ENCODE measurements around the gene HAGH. TPM values are rescaled to one million over a fixed set of nuclear protein-coding genes. Genes with fewer than 3 reads are reported as not detected.

Gene HAGH
- total and polyA plus RNA-seq, 10 of the 15 experiments (the other 5 are each of a cell fraction or from before 2014, with no cell fraction given): 2.0 to 50.1 (median 22.4) TPM

DNA sequence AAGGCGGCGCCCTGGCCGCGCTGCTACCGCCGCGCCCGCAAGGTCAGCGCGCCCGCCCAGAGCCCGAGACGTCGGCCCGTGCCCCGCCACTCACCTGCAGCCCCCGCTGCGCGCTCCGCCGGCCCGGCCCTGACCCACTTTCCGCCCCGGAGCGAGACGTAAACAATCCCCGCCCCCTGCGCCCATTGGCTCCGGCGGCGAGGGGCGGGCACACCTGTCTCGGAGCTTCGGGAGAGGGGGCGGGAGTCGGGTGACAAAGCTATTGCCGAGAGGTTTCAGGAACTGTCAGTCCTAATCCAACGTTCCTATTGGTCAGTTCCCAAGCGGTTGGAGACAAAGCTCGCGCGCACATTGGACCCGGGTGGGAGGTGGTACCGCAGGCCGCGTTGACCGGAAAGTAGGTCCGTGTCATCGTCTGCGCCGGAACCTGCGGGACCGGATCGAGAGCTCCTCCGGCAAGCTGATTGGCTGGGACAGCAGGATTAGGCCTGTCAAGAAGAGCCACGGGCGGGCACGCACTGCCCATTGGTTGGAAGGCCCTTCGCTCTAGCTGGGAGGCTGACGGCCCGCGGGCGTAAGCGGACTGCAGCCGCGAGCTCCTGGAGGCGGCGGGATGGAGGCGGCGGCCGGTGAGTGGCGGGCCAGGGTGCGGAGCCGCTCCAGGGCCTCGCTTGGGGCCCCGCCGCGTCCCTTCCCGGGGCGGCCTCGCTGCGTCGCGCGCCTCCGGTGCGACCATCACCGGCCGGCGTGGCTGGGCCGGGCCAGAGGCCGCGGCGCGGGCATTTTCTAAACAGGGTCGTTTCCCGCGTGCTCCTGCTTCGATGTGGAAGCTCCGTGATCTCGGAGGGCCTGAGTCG lies 44.0 kb downstream of the HAGH start, which contains the start of the genes NUBP2 and SPSB3 (continued):
- TF ChIP-seq SMARCA5 (IDR thresholded peaks at IDR 0.05) (0 out of 2 replicates have a peak, but pooled peaks have one; percentile 26), BACH1 (IDR thresholded peaks at IDR 0.05; ENCODE audit: borderline replicate concordance) (peak; percentile 92), NBN (IDR thresholded peaks at IDR 0.05) (peak; percentile 92), CHD4 (IDR thresholded peaks at IDR 0.05) (no peak), MXI1 (IDR thresholded peaks at IDR 0.05; ENCODE audit: low read depth, low read length) (no peak; the same call in none of the 2 replicates), NFXL1 (IDR thresholded peaks at IDR 0.05; ENCODE audit: borderline replicate concordance) (0 out of 2 replicates have a peak, but pooled peaks have one; percentile 35), EZH2 (IDR thresholded peaks at IDR 0.05; ENCODE audit: borderline replicate concordance, control insufficient read depth, low read depth, low read length) (no peak), STAT1 (conservative IDR thresholded peaks at IDR 0.05) (no peak), TARDBP (IDR thresholded peaks at IDR 0.05; ENCODE audit: borderline replicate concordance) (no peak), NFYB (IDR thresholded peaks at IDR 0.05; ENCODE audit: insufficient read depth, low read depth, low read length) (peak; percentile 99), KLF5 (IDR thresholded peaks at IDR 0.05; ENCODE audit: partially characterized antibody) (peak; percentile 95), RB1 (IDR thresholded peaks at IDR 0.05; ENCODE audit: borderline replicate concordance) (no peak), BCL11A (IDR thresholded peaks at IDR 0.05; ENCODE audit: low read depth, low read length) (no peak), KDM1A (IDR thresholded peaks at IDR 0.05; ENCODE audit: borderline replicate concordance) (no peak), CBX5 (IDR thresholded peaks at IDR 0.05; ENCODE audit: low read depth) (no peak), EP300 (IDR thresholded peaks at IDR 0.05; ENCODE audit: borderline replicate concordance in 1 of 2, control insufficient read depth in 1 of 2, low read depth in 2 of 2, low read length in 2 of 2) (no peak)
- TF ChIP-seq, protein P1, sequence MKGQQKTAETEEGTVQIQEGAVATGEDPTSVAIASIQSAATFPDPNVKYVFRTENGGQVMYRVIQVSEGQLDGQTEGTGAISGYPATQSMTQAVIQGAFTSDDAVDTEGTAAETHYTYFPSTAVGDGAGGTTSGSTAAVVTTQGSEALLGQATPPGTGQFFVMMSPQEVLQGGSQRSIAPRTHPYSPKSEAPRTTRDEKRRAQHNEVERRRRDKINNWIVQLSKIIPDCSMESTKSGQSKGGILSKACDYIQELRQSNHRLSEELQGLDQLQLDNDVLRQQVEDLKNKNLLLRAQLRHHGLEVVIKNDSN (IDR thresholded peaks at IDR 0.05; ENCODE audit: borderline replicate concordance, extremely low read length, insufficient read depth, low read depth, low read length): no peak
- TF ChIP-seq, protein P2, sequence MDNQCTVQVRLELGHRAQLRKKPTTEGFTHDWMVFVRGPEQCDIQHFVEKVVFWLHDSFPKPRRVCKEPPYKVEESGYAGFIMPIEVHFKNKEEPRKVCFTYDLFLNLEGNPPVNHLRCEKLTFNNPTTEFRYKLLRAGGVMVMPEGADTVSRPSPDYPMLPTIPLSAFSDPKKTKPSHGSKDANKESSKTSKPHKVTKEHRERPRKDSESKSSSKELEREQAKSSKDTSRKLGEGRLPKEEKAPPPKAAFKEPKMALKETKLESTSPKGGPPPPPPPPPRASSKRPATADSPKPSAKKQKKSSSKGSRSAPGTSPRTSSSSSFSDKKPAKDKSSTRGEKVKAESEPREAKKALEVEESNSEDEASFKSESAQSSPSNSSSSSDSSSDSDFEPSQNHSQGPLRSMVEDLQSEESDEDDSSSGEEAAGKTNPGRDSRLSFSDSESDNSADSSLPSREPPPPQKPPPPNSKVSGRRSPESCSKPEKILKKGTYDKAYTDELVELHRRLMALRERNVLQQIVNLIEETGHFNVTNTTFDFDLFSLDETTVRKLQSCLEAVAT (IDR thresholded peaks at IDR 0.05): 0 out of 2 replicates have a peak, but pooled peaks have one; percentile 21
- TF ChIP-seq, protein P3, sequence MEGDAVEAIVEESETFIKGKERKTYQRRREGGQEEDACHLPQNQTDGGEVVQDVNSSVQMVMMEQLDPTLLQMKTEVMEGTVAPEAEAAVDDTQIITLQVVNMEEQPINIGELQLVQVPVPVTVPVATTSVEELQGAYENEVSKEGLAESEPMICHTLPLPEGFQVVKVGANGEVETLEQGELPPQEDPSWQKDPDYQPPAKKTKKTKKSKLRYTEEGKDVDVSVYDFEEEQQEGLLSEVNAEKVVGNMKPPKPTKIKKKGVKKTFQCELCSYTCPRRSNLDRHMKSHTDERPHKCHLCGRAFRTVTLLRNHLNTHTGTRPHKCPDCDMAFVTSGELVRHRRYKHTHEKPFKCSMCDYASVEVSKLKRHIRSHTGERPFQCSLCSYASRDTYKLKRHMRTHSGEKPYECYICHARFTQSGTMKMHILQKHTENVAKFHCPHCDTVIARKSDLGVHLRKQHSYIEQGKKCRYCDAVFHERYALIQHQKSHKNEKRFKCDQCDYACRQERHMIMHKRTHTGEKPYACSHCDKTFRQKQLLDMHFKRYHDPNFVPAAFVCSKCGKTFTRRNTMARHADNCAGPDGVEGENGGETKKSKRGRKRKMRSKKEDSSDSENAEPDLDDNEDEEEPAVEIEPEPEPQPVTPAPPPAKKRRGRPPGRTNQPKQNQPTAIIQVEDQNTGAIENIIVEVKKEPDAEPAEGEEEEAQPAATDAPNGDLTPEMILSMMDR (IDR thresholded peaks at IDR 0.05 in 2 of 3, conservative IDR thresholded peaks at IDR 0.05 in 1 of 3; ENCODE audit: control insufficient read depth in 2 of 3, extremely low read depth in 1 of 3, insufficient read depth in 1 of 3, low read depth in 3 of 3, low read length in 3 of 3): no peak
- TF ChIP-seq, protein P4, sequence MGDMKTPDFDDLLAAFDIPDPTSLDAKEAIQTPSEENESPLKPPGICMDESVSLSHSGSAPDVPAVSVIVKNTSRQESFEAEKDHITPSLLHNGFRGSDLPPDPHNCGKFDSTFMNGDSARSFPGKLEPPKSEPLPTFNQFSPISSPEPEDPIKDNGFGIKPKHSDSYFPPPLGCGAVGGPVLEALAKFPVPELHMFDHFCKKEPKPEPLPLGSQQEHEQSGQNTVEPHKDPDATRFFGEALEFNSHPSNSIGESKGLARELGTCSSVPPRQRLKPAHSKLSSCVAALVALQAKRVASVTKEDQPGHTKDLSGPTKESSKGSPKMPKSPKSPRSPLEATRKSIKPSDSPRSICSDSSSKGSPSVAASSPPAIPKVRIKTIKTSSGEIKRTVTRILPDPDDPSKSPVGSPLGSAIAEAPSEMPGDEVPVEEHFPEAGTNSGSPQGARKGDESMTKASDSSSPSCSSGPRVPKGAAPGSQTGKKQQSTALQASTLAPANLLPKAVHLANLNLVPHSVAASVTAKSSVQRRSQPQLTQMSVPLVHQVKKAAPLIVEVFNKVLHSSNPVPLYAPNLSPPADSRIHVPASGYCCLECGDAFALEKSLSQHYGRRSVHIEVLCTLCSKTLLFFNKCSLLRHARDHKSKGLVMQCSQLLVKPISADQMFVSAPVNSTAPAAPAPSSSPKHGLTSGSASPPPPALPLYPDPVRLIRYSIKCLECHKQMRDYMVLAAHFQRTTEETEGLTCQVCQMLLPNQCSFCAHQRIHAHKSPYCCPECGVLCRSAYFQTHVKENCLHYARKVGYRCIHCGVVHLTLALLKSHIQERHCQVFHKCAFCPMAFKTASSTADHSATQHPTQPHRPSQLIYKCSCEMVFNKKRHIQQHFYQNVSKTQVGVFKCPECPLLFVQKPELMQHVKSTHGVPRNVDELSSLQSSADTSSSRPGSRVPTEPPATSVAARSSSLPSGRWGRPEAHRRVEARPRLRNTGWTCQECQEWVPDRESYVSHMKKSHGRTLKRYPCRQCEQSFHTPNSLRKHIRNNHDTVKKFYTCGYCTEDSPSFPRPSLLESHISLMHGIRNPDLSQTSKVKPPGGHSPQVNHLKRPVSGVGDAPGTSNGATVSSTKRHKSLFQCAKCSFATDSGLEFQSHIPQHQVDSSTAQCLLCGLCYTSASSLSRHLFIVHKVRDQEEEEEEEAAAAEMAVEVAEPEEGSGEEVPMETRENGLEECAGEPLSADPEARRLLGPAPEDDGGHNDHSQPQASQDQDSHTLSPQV (IDR thresholded peaks at IDR 0.05): peak; percentile 51; the same call in 1 of the 2 replicates
